Esophagus muscularis mucosa (tissue), 3 donors: ENCODE measurements around the gene DPYSL4.

ENCODE experiments used
- POLR2A ChIP-seq: fragments of 450-650 bp; IDR thresholded peaks from one replicate; pipeline ENCODE4 v1.6.1; 2017; ENCODE audit warnings: antibody characterized with exemption, moderate library complexity, mild to moderate bottlenecking, low read depth
- TF ChIP-seq, protein P1 (sequence below), 3 experiments: fragments of 200-600 bp in 2 of 3; fragments of 450-650 bp in 1 of 3; sonication (generic) in 2 of 3; IDR thresholded peaks; one replicate each; pipeline ENCODE4 v1.5.1; 2017 to 2019; ENCODE audit warnings: antibody characterized with exemption in 3 of 3, mild to moderate bottlenecking in 2 of 3, moderate library complexity in 1 of 3

DNA sequence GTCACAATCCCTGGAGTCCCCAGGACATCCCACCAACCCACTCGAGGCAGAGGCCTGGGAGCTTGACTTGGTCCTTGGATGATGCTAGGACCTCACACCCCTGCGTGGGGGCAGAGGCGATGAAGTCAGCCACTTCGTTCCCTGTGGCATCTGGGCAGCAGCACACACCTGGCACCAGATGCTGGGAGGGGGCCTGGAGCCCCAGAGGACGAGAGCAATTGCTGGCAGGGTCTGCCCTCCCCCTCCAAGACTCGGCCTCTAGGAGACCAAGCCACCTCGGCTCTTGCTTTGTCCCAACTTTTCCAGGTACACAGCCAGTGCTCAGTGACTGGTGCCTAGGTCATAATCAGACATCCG is 39.1 kb downstream of the DPYSL4 start:
- TF ChIP-seq, protein P1, sequence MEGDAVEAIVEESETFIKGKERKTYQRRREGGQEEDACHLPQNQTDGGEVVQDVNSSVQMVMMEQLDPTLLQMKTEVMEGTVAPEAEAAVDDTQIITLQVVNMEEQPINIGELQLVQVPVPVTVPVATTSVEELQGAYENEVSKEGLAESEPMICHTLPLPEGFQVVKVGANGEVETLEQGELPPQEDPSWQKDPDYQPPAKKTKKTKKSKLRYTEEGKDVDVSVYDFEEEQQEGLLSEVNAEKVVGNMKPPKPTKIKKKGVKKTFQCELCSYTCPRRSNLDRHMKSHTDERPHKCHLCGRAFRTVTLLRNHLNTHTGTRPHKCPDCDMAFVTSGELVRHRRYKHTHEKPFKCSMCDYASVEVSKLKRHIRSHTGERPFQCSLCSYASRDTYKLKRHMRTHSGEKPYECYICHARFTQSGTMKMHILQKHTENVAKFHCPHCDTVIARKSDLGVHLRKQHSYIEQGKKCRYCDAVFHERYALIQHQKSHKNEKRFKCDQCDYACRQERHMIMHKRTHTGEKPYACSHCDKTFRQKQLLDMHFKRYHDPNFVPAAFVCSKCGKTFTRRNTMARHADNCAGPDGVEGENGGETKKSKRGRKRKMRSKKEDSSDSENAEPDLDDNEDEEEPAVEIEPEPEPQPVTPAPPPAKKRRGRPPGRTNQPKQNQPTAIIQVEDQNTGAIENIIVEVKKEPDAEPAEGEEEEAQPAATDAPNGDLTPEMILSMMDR (IDR thresholded peaks at IDR 0.05) = no peak
- no peak for TF ChIP-seq POLR2A
